ENCODE measurements around the gene KLHDC7A.

The KLHDC7A gene

GRCh38 chr1:18533259-18533658 is 52.5 kb downstream of the KLHDC7A start:
- TF ChIP-seq, protein P1, sequence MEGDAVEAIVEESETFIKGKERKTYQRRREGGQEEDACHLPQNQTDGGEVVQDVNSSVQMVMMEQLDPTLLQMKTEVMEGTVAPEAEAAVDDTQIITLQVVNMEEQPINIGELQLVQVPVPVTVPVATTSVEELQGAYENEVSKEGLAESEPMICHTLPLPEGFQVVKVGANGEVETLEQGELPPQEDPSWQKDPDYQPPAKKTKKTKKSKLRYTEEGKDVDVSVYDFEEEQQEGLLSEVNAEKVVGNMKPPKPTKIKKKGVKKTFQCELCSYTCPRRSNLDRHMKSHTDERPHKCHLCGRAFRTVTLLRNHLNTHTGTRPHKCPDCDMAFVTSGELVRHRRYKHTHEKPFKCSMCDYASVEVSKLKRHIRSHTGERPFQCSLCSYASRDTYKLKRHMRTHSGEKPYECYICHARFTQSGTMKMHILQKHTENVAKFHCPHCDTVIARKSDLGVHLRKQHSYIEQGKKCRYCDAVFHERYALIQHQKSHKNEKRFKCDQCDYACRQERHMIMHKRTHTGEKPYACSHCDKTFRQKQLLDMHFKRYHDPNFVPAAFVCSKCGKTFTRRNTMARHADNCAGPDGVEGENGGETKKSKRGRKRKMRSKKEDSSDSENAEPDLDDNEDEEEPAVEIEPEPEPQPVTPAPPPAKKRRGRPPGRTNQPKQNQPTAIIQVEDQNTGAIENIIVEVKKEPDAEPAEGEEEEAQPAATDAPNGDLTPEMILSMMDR (IDR thresholded peaks at IDR 0.05; ENCODE audit: low read depth, low read length, missing control alignments) = no peak
- no peak overlapping the region for H3K27ac ChIP-seq
- in situ Hi-C loops (cut with HindIII; ENCODE audit: low pct_ligation_motif_present, low sequenced_read_pairs) = no loop called here
- no peak overlapping the region for H3K4me3 ChIP-seq (ENCODE audit: low read depth, low read length)
- no peaks in the 10 kb centered on the region for H3K27me3 ChIP-seq (replicated peaks)
- no peak for DNase-seq
- H3K36me3 ChIP-seq (replicated peaks) = no peaks in the 10 kb centered on the region

DNA sequence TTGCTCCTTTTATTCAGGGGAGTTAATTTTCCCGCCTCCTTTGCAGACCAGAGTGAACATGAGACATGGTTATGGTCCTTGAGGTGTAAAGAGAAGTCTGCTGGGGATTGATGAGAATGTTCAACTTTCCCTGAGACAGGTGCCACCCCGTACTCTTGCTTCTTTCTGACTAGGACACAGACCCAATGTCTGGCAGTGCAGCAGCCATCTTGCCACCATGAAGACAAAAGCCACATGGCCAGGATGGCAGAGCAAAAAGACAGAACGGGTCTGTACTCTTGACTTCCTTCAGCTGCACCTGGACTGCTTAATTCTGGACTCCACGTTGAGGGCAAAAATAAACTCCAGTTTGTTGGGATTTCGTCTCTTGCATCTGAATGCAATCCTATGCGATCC is 54.1 kb downstream of the KLHDC7A start:
- H3K36me3 ChIP-seq (replicated peaks) = no peaks in the 10 kb centered on the region
- no peak for DNase-seq
- no peak overlapping the region for H3K27ac ChIP-seq
- H3K4me3 ChIP-seq (ENCODE audit: low read depth, low read length) = no peak overlapping the region
- H3K27me3 ChIP-seq (replicated peaks) = no peaks in the 10 kb centered on the region
- TF ChIP-seq, protein P1 (IDR thresholded peaks at IDR 0.05; ENCODE audit: low read depth, low read length, missing control alignments) = no peak
- in situ Hi-C loops (cut with HindIII; ENCODE audit: low pct_ligation_motif_present, low sequenced_read_pairs) = no loop called here
